Osteoblast (primary cell): Measurements from ENCODE around the gene FMN1. TPM values are rescaled to one million over a fixed set of nuclear protein-coding genes. Genes with fewer than 3 reads are reported as not detected.

Source experiments
- DNase-seq: peaks from one replicate; pipeline ENCODE4 v3.0.0; 2011; ENCODE audit warnings: low spot score, mixed read lengths; ENCODE audit not compliant: insufficient read length; ENCODE audit errors: missing footprints
- H2AFZ ChIP-seq: 2 replicates; pipeline ENCODE4 v1.6.0; 2011; ENCODE audit warnings: mild to moderate bottlenecking, low read length
- H3K27ac ChIP-seq: 2 replicates; pipeline ENCODE4 v1.5.1; 2011; ENCODE audit warnings: mild to moderate bottlenecking, low read depth, low read length, moderate library complexity
- H3K27me3 ChIP-seq: 2 replicates; pipeline ENCODE4 v1.6.0; 2012; ENCODE audit warnings: mild to moderate bottlenecking, control low read depth, inconsistent platforms, low read length, moderate library complexity; ENCODE audit not compliant: insufficient read depth
- H3K36me3 ChIP-seq: 2 replicates; pipeline ENCODE4 v1.5.1; 2011; ENCODE audit warnings: mild to moderate bottlenecking, low read length, control low read depth, moderate library complexity; ENCODE audit not compliant: insufficient read depth
- H3K4me1 ChIP-seq: 2 replicates; pipeline ENCODE4 v1.5.1; 2011; ENCODE audit warnings: mild to moderate bottlenecking, low read length, control low read depth, moderate library complexity; ENCODE audit not compliant: insufficient read depth
- H3K4me2 ChIP-seq: 2 replicates; pipeline ENCODE4 v1.6.0; 2011; ENCODE audit warnings: mild to moderate bottlenecking, low read length; ENCODE audit not compliant: insufficient read depth
- H3K4me3 ChIP-seq: fragments of 200-600 bp; sonication (generic); 3 replicates; pipeline ENCODE4 v1.5.1; 2012; ENCODE audit warnings: mild to moderate bottlenecking, low read length, inconsistent platforms; ENCODE audit not compliant: insufficient read depth
- H3K79me2 ChIP-seq: 2 replicates; pipeline ENCODE4 v1.6.0; 2012; ENCODE audit warnings: mild to moderate bottlenecking, low read length, control low read depth, inconsistent platforms; ENCODE audit not compliant: insufficient read depth
- H3K9me3 ChIP-seq: 2 replicates; pipeline ENCODE4 v1.5.1; 2011; ENCODE audit warnings: low read depth, low read length, control low read depth
- H4K20me1 ChIP-seq: 2 replicates; pipeline ENCODE4 v1.6.0; 2012; ENCODE audit warnings: mild to moderate bottlenecking, low read length, control low read depth; ENCODE audit not compliant: insufficient read depth
- CTCF ChIP-seq: IDR thresholded peaks from 2 replicates; pipeline ENCODE4 v1.5.1; 2011; ENCODE audit warnings: mild to moderate bottlenecking, low read depth, low read length, moderate library complexity; ENCODE audit errors: extremely low read depth
- total RNA-seq: library from RNA; depleted of rRNA; stranded (reverse); fragments of >200 nt; gene quantifications from 2 replicates; pipeline ENCODE4 v1.2.3, GENCODE V29; 2012

Gene FMN1
- total RNA-seq, 1 donor = 9.0 TPM

GRCh38 chr15:33150971-33151370, 43.5 kb downstream of the FMN1 start:
- no peak for TF ChIP-seq CTCF
- Histone ChIP-seq H3K4me3 (no peak overlapping the region), H3K27ac (no peak overlapping the region), H3K4me1 (peaks cover 24% of the 10 kb centered on the region), H3K9me3 (no peaks in the 10 kb centered on the region), H3K27me3 (no peaks in the 10 kb centered on the region), H3K4me2 (no peak overlapping the region), H4K20me1 (no peaks in the 10 kb centered on the region), H2AFZ (no peak overlapping the region), H3K79me2 (peaks cover 2% of the 10 kb centered on the region), H3K36me3 (no peaks in the 10 kb centered on the region)
- DNase-seq = no peak

- no peak overlapping the region for H3K4me2 ChIP-seq
- H3K36me3 ChIP-seq = no peaks in the 10 kb centered on the region
- no peak overlapping the region for H3K4me3 ChIP-seq
- H4K20me1 ChIP-seq = no peaks in the 10 kb centered on the region
- no peak overlapping the region for H3K27ac ChIP-seq
- peaks cover 24% of the 10 kb centered on the region for H3K4me1 ChIP-seq
- no peak overlapping the region for H2AFZ ChIP-seq
- H3K9me3 ChIP-seq = no peaks in the 10 kb centered on the region
- DNase-seq = no peak
- H3K79me2 ChIP-seq = peaks cover 2% of the 10 kb centered on the region
- TF ChIP-seq CTCF = no peak
- no peaks in the 10 kb centered on the region for H3K27me3 ChIP-seq
Observed at GRCh38 chr15:33150431-33150941, 44.0 kb downstream of the FMN1 start.

DNA sequence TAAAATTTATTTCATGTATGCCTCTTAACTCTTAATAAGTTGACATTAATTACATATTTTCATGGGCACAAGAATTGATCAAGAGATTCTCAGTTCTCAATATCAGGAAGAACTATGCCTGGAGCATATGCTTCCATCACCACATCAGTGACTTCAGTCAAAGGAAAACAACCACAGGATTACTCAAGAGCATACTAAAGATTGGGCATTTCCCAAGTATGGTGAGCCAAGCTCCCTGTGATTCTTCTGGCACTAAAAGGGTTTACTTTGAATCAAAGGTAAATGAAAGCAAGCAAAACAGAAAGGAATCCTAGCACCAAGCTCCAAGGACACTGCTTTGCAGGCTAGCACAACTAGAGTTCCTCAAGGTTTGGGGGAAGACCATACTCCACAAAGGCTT, 44.6 kb downstream of the FMN1 start:
- H3K4me2 ChIP-seq = no peak overlapping the region
- no peaks in the 10 kb centered on the region for H3K36me3 ChIP-seq
- H3K9me3 ChIP-seq = no peaks in the 10 kb centered on the region
- no peak overlapping the region for H2AFZ ChIP-seq
- H3K27ac ChIP-seq = no peak overlapping the region
- TF ChIP-seq CTCF = no peak
- H3K79me2 ChIP-seq = peaks cover 2% of the 10 kb centered on the region
- DNase-seq = peak; percentile 79
- peaks cover 19% of the 10 kb centered on the region for H3K4me1 ChIP-seq
- H3K4me3 ChIP-seq = no peak overlapping the region
- H4K20me1 ChIP-seq = no peaks in the 10 kb centered on the region
- H3K27me3 ChIP-seq = no peaks in the 10 kb centered on the region

GRCh38 chr15:33148129-33148751, 46.3 kb downstream of the FMN1 start:
- peaks cover 2% of the 10 kb centered on the region for H3K79me2 ChIP-seq
- H4K20me1 ChIP-seq = no peaks in the 10 kb centered on the region
- H2AFZ ChIP-seq = no peak overlapping the region
- H3K36me3 ChIP-seq = no peaks in the 10 kb centered on the region
- peaks cover 9% of the 10 kb centered on the region for H3K4me1 ChIP-seq
- no peaks in the 10 kb centered on the region for H3K27me3 ChIP-seq
- DNase-seq = peak; percentile 5
- H3K27ac ChIP-seq = no peak overlapping the region
- no peak overlapping the region for H3K4me3 ChIP-seq
- H3K4me2 ChIP-seq = no peak overlapping the region
- TF ChIP-seq CTCF = no peak
- H3K9me3 ChIP-seq = no peaks in the 10 kb centered on the region
